ENCODE data around the gene GMIP. TPM values are rescaled to one million over a fixed set of nuclear protein-coding genes. Genes with fewer than 3 reads are reported as not detected.

The GMIP gene
- total RNA-seq, 1 donor from 2014 or later, result 54.4 TPM

DNA sequence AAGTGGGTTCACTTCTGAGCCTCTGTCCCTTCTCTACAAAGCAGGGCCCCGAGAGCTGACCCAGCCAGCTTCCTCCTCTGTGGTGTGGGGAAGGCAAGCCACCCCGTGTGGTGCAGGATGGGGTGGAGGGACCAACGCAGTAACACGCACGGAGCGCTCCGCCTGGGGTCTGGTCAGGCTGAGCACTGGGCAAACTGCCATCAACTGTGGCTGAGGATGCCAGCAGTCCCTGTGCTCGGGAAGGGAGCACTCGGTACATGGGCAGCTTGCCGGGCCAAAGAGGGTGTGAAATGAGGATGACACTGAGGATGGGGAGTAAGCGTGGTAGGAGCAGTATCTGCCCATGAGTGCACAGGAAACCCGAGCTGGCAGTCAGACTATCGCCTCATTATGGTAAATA is 7.6 kb upstream of the GMIP start:
- no peak for TF ChIP-seq CTCF (IDR thresholded peaks at IDR 0.05)
- intact Hi-C loops (cut with DNase I), result no loop called here
- Histone ChIP-seq H3K36me3 (peaks cover 100% of the 10 kb centered on the region), H3K4me3 (no peak overlapping the region), H3K4me1 (no peaks in the 10 kb centered on the region), H3K9me3 (no peaks in the 10 kb centered on the region), H3K27ac (no peak overlapping the region), H3K27me3 (ENCODE audit: low read depth) (no peaks in the 10 kb centered on the region)
- DNase-seq (no peak), ATAC-seq (no peak)

DNA sequence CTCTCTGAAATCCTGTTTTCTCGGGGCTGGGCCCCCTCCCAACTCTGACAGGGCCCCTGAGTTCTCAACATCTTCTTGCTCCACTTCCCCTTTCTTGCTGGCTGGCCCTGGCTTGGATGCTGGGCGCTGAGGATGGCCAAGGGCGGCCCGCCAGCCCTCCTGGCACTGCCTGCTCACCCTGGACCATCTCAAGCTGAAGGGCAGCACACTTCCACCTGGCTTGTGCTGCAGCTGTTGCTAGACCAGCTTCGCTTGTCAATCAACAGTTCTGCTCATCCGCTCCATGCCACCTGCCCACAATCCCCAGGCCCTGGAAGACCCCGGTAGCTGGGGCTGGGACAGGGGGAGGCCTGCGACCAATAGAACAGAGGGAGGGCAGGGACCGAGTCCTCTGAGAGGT is 6.9 kb upstream of the GMIP start:
- no peak for TF ChIP-seq CTCF (IDR thresholded peaks at IDR 0.05)
- intact Hi-C loops (cut with DNase I), result no loop called here

DNA sequence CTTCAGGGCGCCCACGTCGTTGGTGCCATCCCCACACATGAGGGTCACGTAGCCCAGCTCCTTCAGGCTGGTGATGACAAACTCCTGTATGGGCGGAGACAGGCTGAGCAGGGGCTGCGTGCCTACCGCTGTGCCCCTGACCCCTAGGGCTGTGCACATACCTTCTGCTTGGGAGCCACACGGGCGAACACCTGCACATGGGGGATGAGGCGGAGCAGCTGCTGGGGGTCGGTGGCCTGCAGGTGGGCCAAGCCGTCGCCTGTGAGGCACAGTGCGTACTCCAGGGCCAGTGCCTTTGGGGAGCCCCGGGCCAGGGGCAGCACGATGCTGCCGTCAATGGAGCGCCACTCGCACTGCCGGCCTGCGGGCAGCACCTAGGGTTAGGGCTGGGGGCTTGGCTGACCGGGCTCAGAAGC is 6.1 kb upstream of the GMIP start:
- no peak for TF ChIP-seq CTCF (IDR thresholded peaks at IDR 0.05)
- no peak for ATAC-seq
- intact Hi-C loops (cut with DNase I), result no loop called here
- Histone ChIP-seq H3K4me1 (no peaks in the 10 kb centered on the region), H3K9me3 (no peaks in the 10 kb centered on the region), H3K27me3 (ENCODE audit: low read depth) (no peaks in the 10 kb centered on the region), H3K27ac (no peak overlapping the region), H3K4me3 (no peak overlapping the region), H3K36me3 (peaks cover 100% of the 10 kb centered on the region)
- DNase-seq, result no peak

More for the DNA sequence above, 6.9 kb upstream of the GMIP start:
- ATAC-seq, result no peak
- no peaks in the 10 kb centered on the region for H3K27me3 ChIP-seq (ENCODE audit: low read depth)
- H3K27ac ChIP-seq, result no peak overlapping the region
- H3K36me3 ChIP-seq, result peaks cover 100% of the 10 kb centered on the region
- no peak for DNase-seq
- no peaks in the 10 kb centered on the region for H3K9me3 ChIP-seq
- no peak overlapping the region for H3K4me3 ChIP-seq
- no peaks in the 10 kb centered on the region for H3K4me1 ChIP-seq

DNA sequence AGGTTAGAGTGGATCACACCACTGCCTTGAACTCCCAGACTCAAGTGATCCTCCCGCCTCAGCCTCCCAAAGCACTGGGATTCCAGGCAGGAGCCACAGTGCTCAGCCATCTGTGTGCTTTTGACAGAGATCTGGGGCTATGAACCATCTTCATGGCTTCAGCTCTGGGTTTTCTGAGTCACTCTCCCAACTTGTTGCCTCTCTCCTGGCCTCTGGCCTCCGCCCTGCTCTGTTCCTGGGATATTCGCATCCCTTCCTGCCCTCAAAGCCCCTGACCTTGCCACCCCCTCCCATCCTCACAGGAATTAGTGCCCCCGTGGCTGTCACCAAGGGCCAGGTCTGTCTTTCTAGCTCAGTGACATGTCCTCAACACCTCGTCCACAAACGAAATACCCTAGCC is 5.7 kb upstream of the GMIP start:
- Histone ChIP-seq H3K27me3 (ENCODE audit: low read depth) (no peaks in the 10 kb centered on the region), H3K27ac (no peak overlapping the region), H3K4me3 (no peak overlapping the region), H3K36me3 (peaks cover 99% of the 10 kb centered on the region), H3K4me1 (peaks cover 1% of the 10 kb centered on the region), H3K9me3 (no peaks in the 10 kb centered on the region)
- intact Hi-C loops (cut with DNase I), result no loop called here
- no peak for TF ChIP-seq CTCF (IDR thresholded peaks at IDR 0.05)
- no peak for ATAC-seq
- DNase-seq, result no peak

DNA sequence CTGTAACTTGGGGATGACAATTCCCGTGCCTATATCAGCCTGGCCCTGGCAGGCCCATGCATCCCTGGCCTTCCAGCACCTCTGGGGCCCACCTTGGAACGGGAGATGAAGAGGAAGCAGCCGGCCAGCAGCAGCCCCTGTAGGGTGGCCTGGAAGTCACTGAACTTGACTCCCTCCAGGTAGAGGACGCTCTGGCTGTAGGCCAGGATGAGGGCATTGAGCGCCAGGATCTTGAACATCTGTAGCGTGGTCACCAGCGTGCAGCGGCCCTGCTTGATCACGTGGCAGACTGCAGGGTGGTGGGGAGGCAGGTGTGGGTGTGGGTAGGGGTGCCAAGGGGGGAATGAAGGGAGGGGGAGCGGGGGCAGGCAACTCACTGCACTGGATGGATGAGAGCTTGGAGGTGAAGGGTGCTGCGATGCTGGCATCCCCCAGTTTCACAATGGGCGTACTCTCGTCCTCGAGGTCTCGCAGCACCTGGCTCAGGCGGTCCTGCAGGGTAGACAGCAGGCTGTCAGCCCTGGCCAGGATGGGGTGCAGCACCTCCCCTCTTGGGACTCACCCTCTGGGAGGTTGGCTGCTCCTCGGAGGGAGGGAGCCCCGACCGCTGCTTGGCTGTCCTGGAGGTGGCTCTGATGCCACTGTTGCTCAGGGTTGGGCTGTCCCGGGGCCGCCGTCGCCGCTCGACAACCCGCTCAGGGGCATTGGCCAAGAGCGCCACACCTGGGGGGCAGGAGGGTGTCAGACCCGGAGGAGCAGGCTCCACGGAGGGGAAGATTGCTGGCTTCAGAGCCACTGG is 3.8 kb upstream of the GMIP start:
- TF ChIP-seq CTCF (IDR thresholded peaks at IDR 0.05), result no peak
- Histone ChIP-seq H3K27ac (no peak overlapping the region), H3K4me3 (no peak overlapping the region), H3K36me3 (peaks cover 80% of the 10 kb centered on the region), H3K4me1 (peaks cover 14% of the 10 kb centered on the region), H3K27me3 (ENCODE audit: low read depth) (no peaks in the 10 kb centered on the region), H3K9me3 (no peaks in the 10 kb centered on the region)
- intact Hi-C loops (cut with DNase I), result no loop called here
- DNase-seq (no peak), ATAC-seq (no peak)
